Measurements from ENCODE around the gene RBCK1. TPM values are rescaled to one million over a fixed set of nuclear protein-coding genes. Genes with fewer than 3 reads are reported as not detected.
"Not testable (repeated sequence)": the region's sequence is repeated elsewhere in the genome, so short reads cannot be mapped to it uniquely, and the experiment has no call there.

Gene RBCK1
- total RNA-seq, 1 experiment from 2014 or later = 111 TPM

DNA sequence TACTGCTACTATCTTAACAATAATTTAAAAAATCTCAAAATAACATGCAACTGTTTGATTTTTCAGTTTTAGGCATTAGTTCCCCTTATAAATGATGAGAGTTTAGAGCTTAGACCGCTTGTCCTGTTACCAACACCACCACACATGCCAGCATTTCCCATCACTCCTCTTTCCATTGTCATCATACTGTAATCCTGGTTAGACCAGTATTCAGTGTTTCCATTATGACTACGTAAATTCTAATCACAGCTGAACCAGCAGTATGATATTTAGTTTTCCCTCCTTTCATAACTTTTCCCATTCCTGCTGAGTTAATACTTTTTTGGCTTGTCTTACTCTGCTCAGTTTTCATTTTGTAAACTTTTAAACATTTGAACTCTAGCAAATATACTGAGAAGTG is 66.5 kb downstream of the RBCK1 start:
- H3K36me3 Mint-ChIP-seq (ENCODE audit: insufficient read depth, unreplicated experiment) = peaks cover 90% of the 10 kb centered on the region
- H3K27ac Mint-ChIP-seq (ENCODE audit: unreplicated experiment) = peak overlapping the region; percentile 15
- no peak for DNase-seq
- peaks cover 44% of the 10 kb centered on the region for H3K9me3 ChIP-seq
- POLR2A ChIA-PET = no interaction called here
- H3K9me3 Mint-ChIP-seq (ENCODE audit: unreplicated experiment) = peaks cover 42% of the 10 kb centered on the region
- H3K36me3 ChIP-seq (ENCODE audit: control insufficient read depth, insufficient read depth, low read length) = peaks cover 6% of the 10 kb centered on the region
- H3K27me3 Mint-ChIP-seq (ENCODE audit: insufficient read depth, unreplicated experiment) = no peaks in the 10 kb centered on the region
- peaks cover 30% of the 10 kb centered on the region for H3K4me1 Mint-ChIP-seq (ENCODE audit: low read depth, unreplicated experiment)
- CTCF ChIA-PET = no interaction called here
- peaks cover 18% of the 10 kb centered on the region for H3K4me1 ChIP-seq
- no peak overlapping the region for H3K4me3 Mint-ChIP-seq (ENCODE audit: unreplicated experiment)
- BruUV-seq (replicated peaks) = no TSS peak
- TF ChIP-seq, protein P1, sequence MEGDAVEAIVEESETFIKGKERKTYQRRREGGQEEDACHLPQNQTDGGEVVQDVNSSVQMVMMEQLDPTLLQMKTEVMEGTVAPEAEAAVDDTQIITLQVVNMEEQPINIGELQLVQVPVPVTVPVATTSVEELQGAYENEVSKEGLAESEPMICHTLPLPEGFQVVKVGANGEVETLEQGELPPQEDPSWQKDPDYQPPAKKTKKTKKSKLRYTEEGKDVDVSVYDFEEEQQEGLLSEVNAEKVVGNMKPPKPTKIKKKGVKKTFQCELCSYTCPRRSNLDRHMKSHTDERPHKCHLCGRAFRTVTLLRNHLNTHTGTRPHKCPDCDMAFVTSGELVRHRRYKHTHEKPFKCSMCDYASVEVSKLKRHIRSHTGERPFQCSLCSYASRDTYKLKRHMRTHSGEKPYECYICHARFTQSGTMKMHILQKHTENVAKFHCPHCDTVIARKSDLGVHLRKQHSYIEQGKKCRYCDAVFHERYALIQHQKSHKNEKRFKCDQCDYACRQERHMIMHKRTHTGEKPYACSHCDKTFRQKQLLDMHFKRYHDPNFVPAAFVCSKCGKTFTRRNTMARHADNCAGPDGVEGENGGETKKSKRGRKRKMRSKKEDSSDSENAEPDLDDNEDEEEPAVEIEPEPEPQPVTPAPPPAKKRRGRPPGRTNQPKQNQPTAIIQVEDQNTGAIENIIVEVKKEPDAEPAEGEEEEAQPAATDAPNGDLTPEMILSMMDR (IDR thresholded peaks at IDR 0.05; ENCODE audit: insufficient read depth in 1 of 2, low read depth in 1 of 2, low read length in 1 of 2, severe bottlenecking in 1 of 2, unreplicated experiment in 1 of 2) = no peak
- intact Hi-C loops (cut with micrococcal nuclease; ENCODE audit: unreplicated experiment) = no loop called here
- no peaks in the 10 kb centered on the region for H3K27me3 ChIP-seq (replicated peaks; ENCODE audit: control insufficient read depth, insufficient read depth, low read length)
- no peak overlapping the region for H3K4me3 ChIP-seq (ENCODE audit: low read depth, low read length)

GRCh38 chr20:475463-476357 is 67.6 kb downstream of the RBCK1 start:
- no peaks in the 10 kb centered on the region for H3K27me3 ChIP-seq (replicated peaks; ENCODE audit: control insufficient read depth, insufficient read depth, low read length)
- Mint-ChIP-seq H3K27me3 (ENCODE audit: insufficient read depth, unreplicated experiment) (no peaks in the 10 kb centered on the region), H3K4me3 (ENCODE audit: unreplicated experiment) (no peak overlapping the region), H3K27ac (ENCODE audit: unreplicated experiment) (no peak overlapping the region), H3K36me3 (ENCODE audit: insufficient read depth, unreplicated experiment) (peaks cover 93% of the 10 kb centered on the region), H3K9me3 (ENCODE audit: unreplicated experiment) (peaks cover 33% of the 10 kb centered on the region), H3K4me1 (ENCODE audit: low read depth, unreplicated experiment) (peaks cover 30% of the 10 kb centered on the region)
- ChIA-PET CTCF (no interaction called here), POLR2A (no interaction called here)
- peaks cover 33% of the 10 kb centered on the region for H3K9me3 ChIP-seq
- TF ChIP-seq, protein P1 (IDR thresholded peaks at IDR 0.05; ENCODE audit: insufficient read depth in 1 of 2, low read depth in 1 of 2, low read length in 1 of 2, severe bottlenecking in 1 of 2, unreplicated experiment in 1 of 2) = no peak
- intact Hi-C loops (cut with micrococcal nuclease; ENCODE audit: unreplicated experiment) = no loop called here
- no TSS peak for BruUV-seq (replicated peaks)
- peaks cover 18% of the 10 kb centered on the region for H3K4me1 ChIP-seq
- peaks cover 6% of the 10 kb centered on the region for H3K36me3 ChIP-seq (ENCODE audit: control insufficient read depth, insufficient read depth, low read length)
- DNase-seq = no peak
- H3K4me3 ChIP-seq (ENCODE audit: low read depth, low read length) = no peak overlapping the region

GRCh38 chr20:476561-477249 is 68.6 kb downstream of the RBCK1 start:
- H3K36me3 ChIP-seq (ENCODE audit: control insufficient read depth, insufficient read depth, low read length); H3K4me3 ChIP-seq (ENCODE audit: low read depth, low read length); CTCF ChIA-PET; BruUV-seq (replicated peaks); H3K4me3 Mint-ChIP-seq (ENCODE audit: unreplicated experiment); H3K27me3 ChIP-seq (replicated peaks; ENCODE audit: control insufficient read depth, insufficient read depth, low read length); intact Hi-C loops (cut with micrococcal nuclease; ENCODE audit: unreplicated experiment); H3K27me3 Mint-ChIP-seq (ENCODE audit: insufficient read depth, unreplicated experiment); H3K27ac Mint-ChIP-seq (ENCODE audit: unreplicated experiment); DNase-seq: not testable (repeated sequence)
- peaks cover 23% of the 10 kb centered on the region for H3K9me3 ChIP-seq
- Mint-ChIP-seq H3K36me3 (ENCODE audit: insufficient read depth, unreplicated experiment) (peaks cover 98% of the 10 kb centered on the region), H3K9me3 (ENCODE audit: unreplicated experiment) (peaks cover 30% of the 10 kb centered on the region), H3K4me1 (ENCODE audit: low read depth, unreplicated experiment) (peaks cover 30% of the 10 kb centered on the region)
- peaks cover 18% of the 10 kb centered on the region for H3K4me1 ChIP-seq
- POLR2A ChIA-PET = interaction anchor here (0.6 kb wide), 2 partner anchors 23 to 239 kb away, joined by 3 to 6 read pairs; no protein-coding TSS in a partner anchor
